ENCODE data around the gene CACNA1E. TPM values are rescaled to one million over a fixed set of nuclear protein-coding genes. Genes with fewer than 3 reads are reported as not detected.

The CACNA1E gene
- total and polyA plus RNA-seq, 10 donors: 0.02 to 6.1 (median 1.2) TPM

DNA sequence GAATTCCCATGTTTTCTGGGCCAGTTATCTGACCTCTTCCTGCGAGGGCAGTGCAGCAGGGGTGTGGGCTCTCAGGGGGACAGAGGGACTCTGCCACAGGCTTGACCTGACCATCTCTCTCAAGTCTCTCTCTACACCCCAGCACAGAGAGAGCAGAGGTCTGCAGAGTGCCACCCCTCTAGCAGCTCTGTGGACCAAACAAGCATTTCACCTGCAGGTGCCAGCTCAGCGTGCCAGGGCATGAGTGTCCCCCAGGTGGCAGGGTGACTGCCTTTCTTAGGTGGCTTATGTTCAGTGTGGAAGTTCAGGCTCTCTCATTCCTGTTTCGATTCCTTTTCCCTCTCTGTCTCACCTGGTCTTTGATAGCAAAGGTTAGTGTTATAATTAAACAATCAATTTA is 191.3 kb downstream of the CACNA1E start:
- no peak for DNase-seq
- 67 to 85% (median 70%) methylated on average over 3 of the region's 3 CpGs for WGBS, 5 donors
- Histone ChIP-seq H3K27ac (no peak overlapping the region), H3K36me3 (no peaks in the 10 kb centered on the region), H3K27me3 (replicated peaks in 1 of 7) (peaks cover 0 to 29% (median 0%) of the 10 kb centered on the region in 7 donors), H3K4me3 (no peak overlapping the region), H3K4me1 (no peaks in the 10 kb centered on the region), H3K9me3 (peaks cover 0 to 4% (median 0%) of the 10 kb centered on the region in 8 donors)
- TF ChIP-seq POLR2AphosphoS5 (IDR thresholded peaks at IDR 0.05) (no peak), POLR2A (IDR thresholded peaks at IDR 0.05) (no peak)
- TF ChIP-seq, protein P1, sequence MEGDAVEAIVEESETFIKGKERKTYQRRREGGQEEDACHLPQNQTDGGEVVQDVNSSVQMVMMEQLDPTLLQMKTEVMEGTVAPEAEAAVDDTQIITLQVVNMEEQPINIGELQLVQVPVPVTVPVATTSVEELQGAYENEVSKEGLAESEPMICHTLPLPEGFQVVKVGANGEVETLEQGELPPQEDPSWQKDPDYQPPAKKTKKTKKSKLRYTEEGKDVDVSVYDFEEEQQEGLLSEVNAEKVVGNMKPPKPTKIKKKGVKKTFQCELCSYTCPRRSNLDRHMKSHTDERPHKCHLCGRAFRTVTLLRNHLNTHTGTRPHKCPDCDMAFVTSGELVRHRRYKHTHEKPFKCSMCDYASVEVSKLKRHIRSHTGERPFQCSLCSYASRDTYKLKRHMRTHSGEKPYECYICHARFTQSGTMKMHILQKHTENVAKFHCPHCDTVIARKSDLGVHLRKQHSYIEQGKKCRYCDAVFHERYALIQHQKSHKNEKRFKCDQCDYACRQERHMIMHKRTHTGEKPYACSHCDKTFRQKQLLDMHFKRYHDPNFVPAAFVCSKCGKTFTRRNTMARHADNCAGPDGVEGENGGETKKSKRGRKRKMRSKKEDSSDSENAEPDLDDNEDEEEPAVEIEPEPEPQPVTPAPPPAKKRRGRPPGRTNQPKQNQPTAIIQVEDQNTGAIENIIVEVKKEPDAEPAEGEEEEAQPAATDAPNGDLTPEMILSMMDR (IDR thresholded peaks at IDR 0.05 in 8 of 11, conservative IDR thresholded peaks at IDR 0.05 in 3 of 11): no peak
- intact Hi-C loops (cut with DNase I; ENCODE audit: low total_unique reads): loop anchor here (10.0 kb wide), 1 partner anchor 200 kb away; no protein-coding TSS in a partner anchor

DNA sequence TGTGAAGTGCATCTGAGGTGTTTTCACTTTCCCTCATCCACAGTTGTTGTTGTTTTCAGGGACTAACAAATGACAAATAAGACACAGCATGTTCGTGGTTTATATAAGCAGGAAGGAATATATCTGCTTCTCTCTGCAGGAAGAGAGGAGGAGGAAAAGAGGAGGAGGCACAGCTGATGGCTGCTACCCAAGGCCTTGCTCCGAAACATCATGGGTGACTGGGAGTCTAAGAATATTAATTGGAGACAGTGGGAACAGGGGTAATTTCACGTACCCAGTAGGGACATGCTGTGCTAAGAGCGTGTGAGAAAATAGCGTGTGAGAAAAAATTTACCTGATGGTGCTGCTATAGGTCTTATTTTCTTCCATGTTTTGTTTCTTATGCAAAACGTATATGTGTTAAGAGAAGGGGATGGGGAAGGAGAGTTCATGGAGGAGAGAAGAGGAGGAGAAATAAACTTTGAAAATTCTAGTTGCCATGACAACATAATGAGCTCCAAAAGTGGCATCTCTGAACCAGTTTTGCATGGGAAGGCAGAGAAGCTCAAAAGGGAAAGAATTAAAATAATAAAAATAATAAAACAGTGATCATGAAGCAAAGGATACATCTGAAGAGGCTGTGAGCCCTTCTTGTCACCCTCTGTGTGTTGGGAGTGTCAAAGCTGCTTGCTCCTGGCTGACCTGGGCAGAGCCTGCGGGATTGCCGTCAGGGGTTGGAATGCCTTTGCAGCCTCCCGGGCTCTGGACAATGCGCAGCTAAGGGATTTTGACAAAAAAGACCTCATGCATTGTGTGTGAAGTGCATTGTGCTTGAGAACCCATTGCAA is 192.0 kb downstream of the CACNA1E start:
- intact Hi-C loops (cut with DNase I; ENCODE audit: low total_unique reads): loop anchor here (10.0 kb wide), 1 partner anchor 201 kb away; no protein-coding TSS in a partner anchor
- no peak for DNase-seq
- Histone ChIP-seq H3K9me3 (peaks cover 0 to 4% (median 0%) of the 10 kb centered on the region in 8 donors), H3K27me3 (replicated peaks in 1 of 7) (peaks cover 0 to 29% (median 0%) of the 10 kb centered on the region in 7 donors), H3K36me3 (no peaks in the 10 kb centered on the region), H3K4me1 (no peaks in the 10 kb centered on the region), H3K4me3 (no peak overlapping the region), H3K27ac (no peak overlapping the region)
- 38 to 46% (median 44%) methylated on average over 10 of the region's 10 CpGs for WGBS, 5 donors
- TF ChIP-seq POLR2A (IDR thresholded peaks at IDR 0.05) (no peak), POLR2AphosphoS5 (IDR thresholded peaks at IDR 0.05) (no peak)
- TF ChIP-seq, protein P1 (IDR thresholded peaks at IDR 0.05 in 8 of 11, conservative IDR thresholded peaks at IDR 0.05 in 3 of 11): no peak

DNA sequence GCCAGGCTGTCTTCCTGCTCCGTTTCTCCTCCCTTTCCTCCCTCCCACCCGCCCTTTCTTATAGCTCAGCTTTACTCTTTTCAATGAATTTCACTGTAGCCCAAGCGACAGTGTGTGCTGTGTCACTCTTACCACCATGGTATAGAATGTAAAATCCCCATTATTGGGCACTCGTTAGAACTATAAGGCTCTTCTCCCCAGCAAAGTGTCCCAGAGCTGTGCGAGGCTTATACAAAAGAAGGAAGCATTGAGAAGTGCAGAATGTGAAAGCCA is 192.5 kb downstream of the CACNA1E start:
- no peaks in the 10 kb centered on the region for H3K36me3 ChIP-seq
- peaks cover 0 to 4% (median 0%) of the 10 kb centered on the region in 8 donors for H3K9me3 ChIP-seq
- no peak for DNase-seq
- H3K4me3 ChIP-seq: no peak overlapping the region
- H3K27me3 ChIP-seq (replicated peaks in 1 of 7): peaks cover 0 to 29% (median 0%) of the 10 kb centered on the region in 7 donors
- TF ChIP-seq POLR2A (IDR thresholded peaks at IDR 0.05) (no peak), POLR2AphosphoS5 (IDR thresholded peaks at IDR 0.05) (no peak)
- TF ChIP-seq, protein P1 (IDR thresholded peaks at IDR 0.05 in 8 of 11, conservative IDR thresholded peaks at IDR 0.05 in 3 of 11): no peak
- no peak overlapping the region for H3K27ac ChIP-seq
- WGBS, 5 donors: 26 to 38% (median 31%) methylated on average over 5 of the region's 5 CpGs
- intact Hi-C loops (cut with DNase I; ENCODE audit: low total_unique reads): loop anchor here (10.0 kb wide), 1 partner anchor 201 kb away; no protein-coding TSS in a partner anchor
- no peaks in the 10 kb centered on the region for H3K4me1 ChIP-seq

DNA sequence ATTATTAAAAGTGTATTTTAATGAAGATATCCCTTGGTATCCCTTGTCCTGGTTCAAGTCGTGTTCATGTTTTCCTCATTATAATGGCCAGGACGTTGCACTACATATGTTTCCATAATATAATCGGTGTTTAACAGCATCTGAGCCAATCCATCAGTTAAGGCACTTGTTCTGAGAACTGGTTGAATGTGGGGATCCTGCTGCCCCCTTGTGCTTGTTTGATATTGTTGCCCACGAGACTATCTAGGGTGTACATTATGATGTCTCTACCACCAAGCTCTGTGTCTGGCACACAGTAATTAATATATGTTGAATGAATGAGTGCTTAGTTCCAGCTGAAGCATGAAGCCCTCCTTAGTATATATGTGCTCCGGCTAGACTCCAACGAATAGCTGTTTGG is 193.0 kb downstream of the CACNA1E start:
- intact Hi-C loops (cut with DNase I; ENCODE audit: low total_unique reads): loop anchor here (10.0 kb wide), 1 partner anchor 201 kb away; no protein-coding TSS in a partner anchor
- Histone ChIP-seq H3K27me3 (replicated peaks in 1 of 7) (peaks cover 0 to 29% (median 0%) of the 10 kb centered on the region in 7 donors), H3K27ac (no peak overlapping the region), H3K36me3 (no peaks in the 10 kb centered on the region), H3K9me3 (peaks cover 0 to 4% (median 0%) of the 10 kb centered on the region in 8 donors), H3K4me1 (no peaks in the 10 kb centered on the region), H3K4me3 (no peak overlapping the region)
- TF ChIP-seq, protein P1 (IDR thresholded peaks at IDR 0.05 in 8 of 11, conservative IDR thresholded peaks at IDR 0.05 in 3 of 11): peak in 5 of 11 experiments; percentile 18 to 46 (median 31)
- no peak for TF ChIP-seq POLR2A (IDR thresholded peaks at IDR 0.05)
- no peak for DNase-seq
- 34 to 45% (median 40%) methylated on average over 6 of the region's 6 CpGs for WGBS, 5 donors

All from spleen (tissue), 11 donors.